ENCODE measurements around the gene NKAIN2.

The NKAIN2 gene

DNA sequence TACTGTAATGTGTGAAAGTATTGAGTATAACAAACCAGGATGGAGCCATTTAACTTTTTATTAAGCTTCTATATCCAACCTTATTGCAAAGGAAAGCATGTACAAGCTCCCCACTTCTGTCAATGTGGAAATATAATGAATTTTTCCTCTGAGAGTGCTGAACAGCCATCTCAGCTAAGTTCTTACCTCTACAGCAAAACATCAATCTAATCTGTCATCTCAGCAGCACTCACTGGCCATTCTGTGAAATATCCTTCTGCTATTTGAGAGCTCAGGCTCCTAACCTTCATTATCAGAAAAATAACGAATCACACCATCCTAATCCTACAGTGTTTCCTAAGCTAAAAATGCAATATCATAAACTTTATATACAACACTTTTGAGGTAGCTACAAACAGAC, 964.6 kb downstream of the NKAIN2 start:
- H3K4me3 Mint-ChIP-seq = no peak overlapping the region
- H3K36me3 Mint-ChIP-seq (ENCODE audit: low read depth) = no peaks in the 10 kb centered on the region
- no peaks in the 10 kb centered on the region for H3K9me3 Mint-ChIP-seq
- no peak overlapping the region for H3K27ac Mint-ChIP-seq
- no peaks in the 10 kb centered on the region for H3K27me3 Mint-ChIP-seq
- DNase-seq = no peak
- no peaks in the 10 kb centered on the region for H3K4me1 Mint-ChIP-seq (ENCODE audit: low read depth)

DNA sequence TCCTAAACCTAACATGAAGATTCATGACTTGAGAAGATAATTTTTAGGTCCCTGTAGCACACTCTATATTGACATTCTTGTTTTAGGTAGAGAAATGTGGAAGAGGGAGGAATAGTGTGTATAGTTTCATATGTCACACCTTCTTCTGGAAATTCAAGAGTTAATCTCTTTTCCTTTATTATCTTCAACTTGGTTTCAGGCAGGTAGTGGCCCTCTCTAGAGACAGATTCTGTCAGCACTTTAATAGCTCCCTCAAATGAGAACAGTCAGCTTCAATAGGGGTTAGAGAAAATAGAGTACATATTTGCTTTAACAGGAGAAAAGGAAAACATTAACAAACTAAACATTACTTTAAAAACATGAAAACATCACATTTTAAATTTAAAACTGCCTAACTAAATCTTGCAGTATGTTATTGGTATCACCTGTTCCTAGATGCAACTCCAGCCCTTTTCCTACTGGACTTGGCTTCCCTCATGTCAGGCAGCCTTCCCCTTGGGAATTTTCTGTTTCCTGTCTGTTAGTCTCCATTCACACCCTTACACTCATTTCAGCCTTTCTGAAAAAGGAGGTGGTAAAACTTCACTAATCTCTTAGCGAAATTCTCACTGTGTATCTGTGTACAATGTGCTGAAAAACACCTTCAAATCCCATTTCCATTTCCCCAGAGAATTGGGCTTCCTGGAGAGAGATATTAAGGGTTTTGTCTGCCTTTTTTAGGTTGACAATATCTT, 966.3 kb downstream of the NKAIN2 start:
- Mint-ChIP-seq H3K36me3 (ENCODE audit: low read depth) (no peaks in the 10 kb centered on the region), H3K9me3 (no peaks in the 10 kb centered on the region), H3K4me1 (ENCODE audit: low read depth) (no peaks in the 10 kb centered on the region), H3K27me3 (no peaks in the 10 kb centered on the region), H3K27ac (no peak overlapping the region), H3K4me3 (no peak overlapping the region)
- no peak for DNase-seq

DNA sequence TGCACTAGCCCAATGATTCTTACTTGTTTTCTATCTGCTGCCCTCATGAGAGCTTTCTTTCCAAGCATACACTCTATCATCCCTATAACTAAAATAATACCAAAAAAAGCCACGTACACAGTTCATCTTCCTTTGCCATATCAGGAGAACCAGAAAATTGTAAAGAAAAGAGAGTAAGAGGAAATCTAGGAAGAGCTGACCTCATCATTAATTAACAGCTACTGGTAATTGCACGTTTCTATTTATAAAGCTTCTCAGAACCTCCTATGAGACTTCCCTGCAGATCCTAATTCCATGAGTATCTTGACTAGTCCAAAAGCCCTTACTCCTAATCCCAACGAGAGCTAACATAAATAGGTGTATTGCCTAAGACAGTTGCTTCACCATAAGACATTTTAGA, 967.1 kb downstream of the NKAIN2 start:
- H3K27me3 Mint-ChIP-seq = no peaks in the 10 kb centered on the region
- DNase-seq = no peak
- H3K4me3 Mint-ChIP-seq = no peak overlapping the region
- H3K9me3 Mint-ChIP-seq = no peaks in the 10 kb centered on the region
- H3K36me3 Mint-ChIP-seq (ENCODE audit: low read depth) = no peaks in the 10 kb centered on the region
- H3K27ac Mint-ChIP-seq = no peak overlapping the region
- H3K4me1 Mint-ChIP-seq (ENCODE audit: low read depth) = no peaks in the 10 kb centered on the region

DNA sequence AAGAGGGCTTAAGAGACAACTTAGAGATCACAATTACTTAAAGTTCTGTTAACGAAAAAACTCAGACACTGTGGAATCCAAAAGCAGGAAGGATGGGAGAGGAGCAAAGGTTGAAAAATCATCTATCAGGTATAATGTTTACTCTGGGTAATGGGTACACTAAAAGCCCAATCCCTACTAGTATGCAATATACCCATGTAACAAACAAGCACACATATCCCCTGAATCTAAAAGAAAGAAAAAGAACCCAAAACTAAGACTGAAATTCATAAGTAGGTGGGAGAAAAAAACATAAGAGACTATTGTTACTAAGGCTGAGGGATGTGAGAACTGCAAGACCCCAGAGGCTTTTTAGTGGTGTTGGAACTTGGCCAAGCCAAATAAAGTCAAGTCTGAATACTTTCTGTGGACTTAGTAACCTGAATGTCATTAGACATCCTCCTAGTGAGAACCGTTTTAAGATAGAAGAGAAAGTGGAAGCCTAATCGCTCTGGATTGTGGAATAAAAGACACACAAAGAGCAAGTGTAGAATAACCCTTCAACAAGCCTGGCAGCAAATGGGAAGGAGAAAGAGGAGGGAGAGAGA, 969.2 kb downstream of the NKAIN2 start:
- Mint-ChIP-seq H3K27ac (no peak overlapping the region), H3K4me1 (ENCODE audit: low read depth) (no peaks in the 10 kb centered on the region), H3K4me3 (no peak overlapping the region), H3K36me3 (ENCODE audit: low read depth) (no peaks in the 10 kb centered on the region), H3K27me3 (no peaks in the 10 kb centered on the region), H3K9me3 (no peaks in the 10 kb centered on the region)
- no peak for DNase-seq

DNA sequence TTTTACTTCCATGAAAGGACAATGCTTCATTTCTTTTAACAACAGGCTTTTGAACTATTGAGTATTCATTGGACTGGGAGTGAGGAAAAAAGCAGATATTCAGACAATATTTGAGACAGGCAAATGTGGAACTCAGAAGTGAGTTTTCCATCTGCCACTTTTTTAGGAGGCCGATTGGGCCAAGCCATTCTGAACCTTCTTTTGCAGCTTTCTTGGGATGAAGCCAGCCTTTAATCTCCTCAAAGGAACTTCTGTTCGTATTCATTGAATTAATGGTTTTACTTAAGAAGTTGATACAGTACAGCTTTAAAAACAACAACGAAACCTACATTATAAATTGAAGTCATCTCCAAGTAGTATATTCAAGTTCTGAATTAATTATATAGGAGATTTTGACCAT, 971.5 kb downstream of the NKAIN2 start:
- Mint-ChIP-seq H3K27ac (no peak overlapping the region), H3K4me1 (ENCODE audit: low read depth) (no peaks in the 10 kb centered on the region), H3K4me3 (no peak overlapping the region), H3K36me3 (ENCODE audit: low read depth) (no peaks in the 10 kb centered on the region), H3K27me3 (no peaks in the 10 kb centered on the region), H3K9me3 (no peaks in the 10 kb centered on the region)
- DNase-seq = no peak

DNA sequence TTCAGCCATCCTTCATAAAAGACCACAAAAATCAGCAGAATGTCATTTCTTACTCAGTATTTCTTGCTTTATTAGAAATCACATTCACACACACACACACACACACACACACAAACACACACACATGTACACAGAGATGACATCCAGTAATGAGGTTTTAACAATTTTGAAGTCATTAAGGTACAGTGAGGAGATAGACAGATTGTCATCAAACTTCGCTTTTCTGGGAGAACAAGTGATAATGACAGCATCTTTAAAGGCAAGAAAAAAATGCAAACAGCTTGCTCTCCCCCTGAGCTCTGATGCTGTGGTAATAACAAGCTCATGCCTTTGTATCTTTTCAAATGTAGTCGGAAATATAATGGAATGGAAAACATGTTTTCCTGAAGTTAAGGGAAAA, 974.2 kb downstream of the NKAIN2 start:
- Mint-ChIP-seq H3K4me3 (no peak overlapping the region), H3K36me3 (ENCODE audit: low read depth) (no peaks in the 10 kb centered on the region), H3K27me3 (no peaks in the 10 kb centered on the region), H3K9me3 (no peaks in the 10 kb centered on the region), H3K27ac (no peak overlapping the region), H3K4me1 (ENCODE audit: low read depth) (no peaks in the 10 kb centered on the region)
- DNase-seq = no peak

DNA sequence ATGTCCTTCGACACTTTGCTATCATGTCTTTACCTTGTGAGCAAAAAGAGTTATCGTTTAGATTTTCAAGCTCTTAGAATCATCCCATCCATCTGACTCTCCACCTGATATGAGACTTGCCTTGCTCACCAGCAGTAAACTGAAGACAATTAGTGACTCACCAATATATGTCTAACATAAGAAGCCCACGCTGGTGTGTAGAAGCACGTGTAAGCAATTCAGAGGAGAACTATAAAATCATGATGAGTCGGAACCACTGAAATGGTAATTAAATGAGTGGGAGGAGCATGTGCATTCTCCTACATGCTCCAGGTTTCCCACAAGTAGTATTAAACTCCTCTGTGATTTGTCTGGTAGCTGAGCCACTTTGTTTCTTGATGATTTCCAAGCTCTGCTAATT, 977.0 kb downstream of the NKAIN2 start:
- no peaks in the 10 kb centered on the region for H3K4me1 Mint-ChIP-seq (ENCODE audit: low read depth)

DNA sequence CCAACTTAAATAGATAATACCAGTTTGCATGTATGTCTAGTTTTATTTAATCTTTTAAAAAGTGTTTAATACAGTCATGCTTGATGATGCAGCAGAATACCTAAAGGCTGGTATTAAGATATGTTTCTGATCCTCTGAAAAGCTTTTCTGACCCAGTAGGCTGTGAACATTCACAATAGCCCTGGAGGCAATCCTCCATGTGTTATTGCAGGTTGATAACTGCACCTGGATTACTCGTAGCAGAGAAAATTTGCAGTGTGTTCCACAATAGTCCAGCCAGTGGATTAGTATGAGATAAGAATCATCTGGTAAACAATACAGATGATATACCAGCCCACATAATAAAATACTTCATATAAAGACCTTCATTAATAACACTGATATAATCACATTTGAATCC, 979.7 kb downstream of the NKAIN2 start:
- H3K27ac Mint-ChIP-seq = no peak overlapping the region
- H3K9me3 Mint-ChIP-seq = no peaks in the 10 kb centered on the region
- no peaks in the 10 kb centered on the region for H3K4me1 Mint-ChIP-seq (ENCODE audit: low read depth)
- H3K4me3 Mint-ChIP-seq = no peak overlapping the region
- H3K27me3 Mint-ChIP-seq = no peaks in the 10 kb centered on the region
- DNase-seq = no peak
- no peaks in the 10 kb centered on the region for H3K36me3 Mint-ChIP-seq (ENCODE audit: low read depth)

More for the DNA sequence above, 977.0 kb downstream of the NKAIN2 start:
- no peaks in the 10 kb centered on the region for H3K27me3 Mint-ChIP-seq
- no peak for DNase-seq
- H3K9me3 Mint-ChIP-seq = no peaks in the 10 kb centered on the region
- no peak overlapping the region for H3K27ac Mint-ChIP-seq
- H3K4me3 Mint-ChIP-seq = no peak overlapping the region
- H3K36me3 Mint-ChIP-seq (ENCODE audit: low read depth) = no peaks in the 10 kb centered on the region

DNA sequence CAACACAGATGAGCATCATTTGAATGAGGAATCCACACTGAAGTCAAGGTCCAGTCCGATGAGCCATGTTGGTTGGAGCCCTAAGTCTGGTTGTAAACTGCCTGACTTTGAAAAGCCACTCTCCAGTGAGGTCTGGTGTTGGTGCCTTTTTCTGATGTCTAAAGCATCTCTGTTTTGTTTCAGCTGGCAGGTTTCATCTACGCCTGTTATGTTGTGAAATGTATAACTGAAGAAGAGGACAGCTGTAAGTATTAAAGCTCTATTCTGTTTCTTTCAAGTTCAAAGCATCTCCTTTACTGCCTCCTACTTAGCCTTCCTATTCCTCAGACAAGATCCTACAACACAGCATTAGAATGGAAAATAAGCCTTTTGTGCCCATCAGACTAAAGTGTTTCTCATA, 987.5 kb downstream of the NKAIN2 start:
- no peaks in the 10 kb centered on the region for H3K27me3 Mint-ChIP-seq
- no peaks in the 10 kb centered on the region for H3K4me1 Mint-ChIP-seq (ENCODE audit: low read depth)
- no peak overlapping the region for H3K27ac Mint-ChIP-seq
- no peaks in the 10 kb centered on the region for H3K36me3 Mint-ChIP-seq (ENCODE audit: low read depth)
- DNase-seq = no peak
- no peaks in the 10 kb centered on the region for H3K9me3 Mint-ChIP-seq
- H3K4me3 Mint-ChIP-seq = no peak overlapping the region

DNA sequence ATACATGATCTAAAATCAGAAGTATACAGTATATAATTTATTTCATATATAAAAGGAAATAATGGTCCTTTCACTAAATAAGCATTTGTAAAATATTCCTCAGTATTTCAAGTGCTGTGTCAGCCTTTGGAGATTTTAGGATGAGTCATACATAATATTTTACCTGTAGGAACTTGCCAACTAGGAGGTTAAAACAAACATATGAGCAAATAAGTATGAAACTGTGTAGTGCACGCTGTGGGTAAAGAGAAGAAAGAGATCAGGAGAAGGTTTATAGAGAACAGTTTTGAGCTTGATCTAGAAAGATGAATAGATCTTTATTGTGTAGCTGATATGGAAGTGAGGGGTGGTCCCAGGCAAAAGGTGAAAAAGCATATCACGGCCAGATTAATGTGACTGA, 988.7 kb downstream of the NKAIN2 start:
- DNase-seq = no peak
- no peak overlapping the region for H3K27ac Mint-ChIP-seq
- no peaks in the 10 kb centered on the region for H3K36me3 Mint-ChIP-seq (ENCODE audit: low read depth)
- H3K27me3 Mint-ChIP-seq = no peaks in the 10 kb centered on the region
- H3K9me3 Mint-ChIP-seq = no peaks in the 10 kb centered on the region
- no peaks in the 10 kb centered on the region for H3K4me1 Mint-ChIP-seq (ENCODE audit: low read depth)
- H3K4me3 Mint-ChIP-seq = no peak overlapping the region

DNA sequence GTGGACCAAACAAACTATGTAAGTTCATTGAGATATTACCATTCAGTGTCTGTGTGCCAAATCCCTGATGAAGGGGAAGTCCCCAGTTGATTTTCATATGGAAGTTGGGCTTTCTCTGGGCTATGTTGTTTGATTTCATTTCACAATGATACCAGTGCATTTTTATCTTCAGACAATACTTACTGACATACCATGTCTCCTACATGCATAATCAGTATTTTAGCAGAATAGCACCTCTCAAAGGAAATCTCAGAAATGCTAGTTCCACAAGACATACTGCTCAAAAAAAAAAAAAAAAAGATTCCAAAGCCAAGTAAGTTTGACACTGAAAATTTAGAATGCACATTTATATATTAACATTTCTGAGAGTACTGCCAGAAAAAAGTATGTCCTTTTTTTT, 989.7 kb downstream of the NKAIN2 start:
- DNase-seq = no peak
- H3K27ac Mint-ChIP-seq = no peak overlapping the region
- no peaks in the 10 kb centered on the region for H3K9me3 Mint-ChIP-seq
- no peak overlapping the region for H3K4me3 Mint-ChIP-seq
- H3K36me3 Mint-ChIP-seq (ENCODE audit: low read depth) = no peaks in the 10 kb centered on the region
- H3K27me3 Mint-ChIP-seq = no peaks in the 10 kb centered on the region
- H3K4me1 Mint-ChIP-seq (ENCODE audit: low read depth) = no peaks in the 10 kb centered on the region

DNA sequence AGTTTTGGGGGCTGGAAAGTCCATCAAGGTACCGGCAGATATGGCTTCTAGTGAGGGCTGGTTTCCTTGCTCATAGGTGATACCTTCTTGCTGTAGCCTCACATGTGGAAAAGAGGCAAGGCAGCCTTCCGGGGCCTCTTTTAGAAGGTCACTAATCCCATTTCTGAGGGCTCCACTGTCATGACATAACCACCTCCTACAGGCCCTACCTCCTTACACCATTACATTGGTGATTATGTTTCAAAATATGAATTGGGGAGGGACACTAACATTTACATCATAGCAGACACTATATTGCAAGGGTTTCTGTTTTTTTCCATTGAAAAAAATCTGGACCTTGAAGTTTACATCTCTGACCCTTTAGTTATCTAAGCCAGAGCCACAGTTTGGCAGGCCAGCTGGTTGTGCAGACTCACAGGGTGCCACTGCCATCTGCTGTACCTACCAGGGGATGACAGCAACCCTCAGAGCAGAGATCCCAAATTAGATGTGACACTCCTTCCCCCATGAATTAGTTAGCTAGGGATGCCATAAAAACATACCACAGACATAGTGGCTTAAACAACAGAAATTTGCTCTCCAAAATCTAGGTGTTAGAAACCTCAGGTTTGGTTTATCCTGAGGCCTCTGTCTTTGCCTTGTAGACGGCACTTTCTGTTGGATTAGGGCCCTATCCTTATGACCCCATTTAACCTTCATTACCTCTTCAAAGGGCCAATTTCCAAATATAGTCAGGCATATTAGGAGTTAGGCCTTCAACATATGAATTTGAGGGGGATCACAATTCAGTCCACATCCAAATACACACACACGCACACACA, 992.2 kb downstream of the NKAIN2 start:
- Mint-ChIP-seq H3K36me3 (ENCODE audit: low read depth) (no peaks in the 10 kb centered on the region), H3K9me3 (no peaks in the 10 kb centered on the region), H3K27ac (no peak overlapping the region), H3K4me1 (ENCODE audit: low read depth) (no peaks in the 10 kb centered on the region), H3K4me3 (no peak overlapping the region), H3K27me3 (no peaks in the 10 kb centered on the region)
- DNase-seq = no peak

DNA sequence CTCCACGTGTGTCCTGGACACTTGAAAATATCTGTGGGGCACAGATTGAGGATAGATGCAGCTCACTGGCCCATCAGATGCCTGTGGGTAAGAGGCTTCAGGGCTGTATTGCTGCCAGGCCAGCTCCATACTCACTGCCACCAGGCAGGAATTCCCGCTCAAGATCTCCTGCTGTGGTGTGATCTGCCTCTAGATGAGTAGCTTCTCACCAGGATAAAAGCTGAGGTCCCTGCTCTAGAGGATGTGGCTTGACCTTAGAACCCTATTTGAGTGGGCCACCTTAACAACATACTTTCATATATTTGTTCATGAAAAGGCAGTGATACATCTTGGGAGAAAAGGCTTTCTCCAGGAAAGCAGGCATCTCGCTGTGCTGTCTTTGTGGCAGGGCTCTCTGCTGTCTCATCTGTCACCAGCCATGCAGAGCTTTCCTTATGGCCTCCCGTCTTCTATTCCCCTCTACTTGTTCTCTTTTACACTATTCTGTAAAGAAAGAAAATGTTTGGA, 992.9 kb downstream of the NKAIN2 start:
- Mint-ChIP-seq H3K27ac (no peak overlapping the region), H3K9me3 (no peaks in the 10 kb centered on the region), H3K4me1 (ENCODE audit: low read depth) (no peaks in the 10 kb centered on the region), H3K27me3 (no peaks in the 10 kb centered on the region), H3K36me3 (ENCODE audit: low read depth) (no peaks in the 10 kb centered on the region), H3K4me3 (no peak overlapping the region)
- DNase-seq = no peak

DNA sequence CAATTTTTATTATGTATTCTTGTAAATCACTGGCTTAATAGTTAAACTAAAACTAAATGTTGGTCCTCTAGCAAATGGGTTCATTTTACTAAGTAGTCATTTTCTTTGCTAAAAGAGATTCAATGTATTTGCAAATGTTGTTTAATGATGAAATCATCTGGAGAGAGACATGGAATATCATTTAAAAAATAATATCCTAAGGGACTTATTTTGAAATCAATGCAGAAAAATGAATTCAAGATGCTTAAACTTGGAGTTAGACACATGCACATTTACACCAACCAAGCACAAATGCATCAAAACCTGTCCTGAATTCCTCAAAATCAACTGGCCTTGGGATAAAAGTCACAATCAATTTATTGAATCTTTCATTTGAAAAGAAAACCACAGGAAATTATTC, 993.6 kb downstream of the NKAIN2 start:
- no peak for DNase-seq
- H3K27ac Mint-ChIP-seq = no peak overlapping the region
- H3K4me3 Mint-ChIP-seq = no peak overlapping the region
- H3K27me3 Mint-ChIP-seq = no peaks in the 10 kb centered on the region
- H3K9me3 Mint-ChIP-seq = no peaks in the 10 kb centered on the region
- no peaks in the 10 kb centered on the region for H3K4me1 Mint-ChIP-seq (ENCODE audit: low read depth)
- no peaks in the 10 kb centered on the region for H3K36me3 Mint-ChIP-seq (ENCODE audit: low read depth)

DNA sequence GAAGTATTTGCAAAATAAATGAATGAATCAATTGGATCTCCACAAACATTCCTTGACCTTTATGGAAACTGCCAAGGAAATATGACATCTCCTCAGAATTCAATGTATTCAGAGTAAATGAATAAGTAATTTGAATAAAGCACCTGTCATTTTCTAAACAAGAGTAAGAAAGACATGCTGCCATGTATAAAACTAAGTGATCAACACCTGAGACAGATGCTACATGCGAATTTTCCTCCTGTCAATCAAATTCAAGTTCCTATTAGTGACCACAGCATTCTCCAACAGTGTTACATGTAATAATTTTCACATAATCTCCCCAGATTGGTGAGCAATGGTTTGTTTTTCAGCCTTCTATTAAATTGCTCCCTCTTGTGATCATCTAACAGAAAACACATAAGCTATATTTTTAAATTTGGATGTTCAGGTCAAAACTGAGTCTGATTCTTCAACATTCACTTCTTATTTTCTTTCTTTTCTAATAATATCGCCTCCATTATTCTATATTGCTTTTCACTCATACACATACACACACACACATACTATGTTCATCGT, 995.4 kb downstream of the NKAIN2 start:
- Mint-ChIP-seq H3K36me3 (ENCODE audit: low read depth) (no peaks in the 10 kb centered on the region), H3K9me3 (no peaks in the 10 kb centered on the region), H3K4me3 (no peak overlapping the region), H3K27ac (no peak overlapping the region), H3K27me3 (no peaks in the 10 kb centered on the region), H3K4me1 (ENCODE audit: low read depth) (no peaks in the 10 kb centered on the region)
- no peak for DNase-seq
